GM04503 (cell line): ENCODE results near the gene FZD4.
A peak's percentile ranks its signal among the peaks of the same experiment; 100 is the strongest.
"Not testable (repeated sequence)": the region's sequence is repeated elsewhere in the genome, so short reads cannot be mapped to it uniquely, and the experiment has no call there.

ENCODE experiments used
- DNase-seq: peaks from one replicate; pipeline ENCODE4 v3.0.0-alpha.2; 2012; ENCODE audit warnings: low read depth

FZD4 gene

DNA sequence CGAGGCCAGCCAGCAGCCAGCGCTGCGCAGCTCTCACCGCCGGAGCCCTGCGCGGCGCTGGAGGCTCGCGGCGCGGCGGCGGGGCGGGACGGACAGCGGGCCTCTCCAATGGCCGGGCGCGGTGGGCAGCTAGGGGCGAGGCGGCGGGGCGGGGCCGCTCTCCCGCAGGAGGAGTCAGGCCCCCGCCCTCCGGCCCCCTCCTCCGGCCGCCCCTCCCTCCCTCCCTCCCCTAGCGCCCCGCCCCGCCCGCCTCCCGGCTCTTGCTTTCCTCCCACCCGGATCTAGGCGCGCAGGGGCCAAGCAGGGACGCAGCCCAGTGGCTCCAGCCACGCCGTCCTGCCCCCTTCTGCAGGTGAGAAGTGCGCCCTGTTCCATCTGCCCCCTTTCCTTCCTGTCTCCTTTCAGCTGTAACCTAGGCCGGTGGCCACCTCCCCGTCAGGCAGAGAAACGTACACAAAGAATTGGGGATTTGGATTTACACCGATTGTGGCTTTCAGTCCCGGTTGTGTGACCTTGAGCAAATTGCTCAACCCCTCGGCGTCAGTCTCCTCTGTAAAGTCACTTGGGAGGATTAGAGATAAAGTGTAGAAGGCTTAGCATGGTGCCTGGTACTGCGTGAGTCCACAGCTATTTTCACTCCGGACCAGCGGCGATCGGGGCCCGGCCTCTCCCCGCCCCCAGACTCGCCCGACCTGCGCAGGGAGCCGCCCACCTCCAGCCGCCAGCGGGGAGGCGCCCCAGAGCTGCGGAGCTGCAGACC, at the start of gene FZD4:
FZD4 (minus strand) TSS at position 35 of the 760 bp plus-strand sequence. CDS start 310 bp downstream, outside the sequence.
- DNase-seq: no peak

DNA sequence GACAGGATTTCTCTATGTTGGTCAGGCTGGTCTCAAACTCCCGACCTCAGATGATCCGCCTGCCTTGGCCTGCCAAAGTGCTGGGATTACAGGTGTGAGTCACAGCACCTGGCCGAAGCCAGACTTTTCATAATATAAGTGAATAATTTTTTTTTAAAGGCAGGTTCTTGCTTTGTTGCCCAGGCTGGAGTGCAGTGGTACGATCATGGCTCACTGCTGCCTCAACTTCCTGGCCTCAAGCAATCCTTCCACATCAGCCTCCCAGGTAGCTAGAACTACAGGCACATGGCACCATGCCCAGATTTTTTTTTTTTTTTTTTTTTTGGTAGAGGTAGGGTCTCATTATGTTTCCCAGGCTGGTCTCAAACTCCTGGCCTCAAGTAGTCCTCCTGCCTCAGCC, 49.1 kb upstream of the FZD4 start:
- DNase-seq: not testable (repeated sequence)

DNA sequence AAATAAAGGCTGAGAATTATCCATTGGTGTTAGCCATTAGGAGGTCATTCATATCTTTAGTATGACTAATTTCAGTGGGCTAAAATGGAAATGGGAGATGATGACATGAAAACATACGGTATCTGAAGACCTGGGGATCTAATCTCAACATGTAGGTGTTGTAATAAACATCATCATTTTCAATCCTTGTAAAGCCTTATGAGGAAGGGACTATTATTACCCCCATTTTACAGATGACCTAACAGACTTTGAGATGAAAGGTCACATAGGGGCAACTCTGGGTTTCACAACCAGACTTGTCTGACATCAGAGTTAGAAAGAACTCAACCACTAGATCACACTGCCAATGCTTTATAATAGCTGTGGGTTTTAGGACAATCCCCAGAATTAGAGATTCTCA, 47.7 kb upstream of the FZD4 start:
- DNase-seq: no peak

DNA sequence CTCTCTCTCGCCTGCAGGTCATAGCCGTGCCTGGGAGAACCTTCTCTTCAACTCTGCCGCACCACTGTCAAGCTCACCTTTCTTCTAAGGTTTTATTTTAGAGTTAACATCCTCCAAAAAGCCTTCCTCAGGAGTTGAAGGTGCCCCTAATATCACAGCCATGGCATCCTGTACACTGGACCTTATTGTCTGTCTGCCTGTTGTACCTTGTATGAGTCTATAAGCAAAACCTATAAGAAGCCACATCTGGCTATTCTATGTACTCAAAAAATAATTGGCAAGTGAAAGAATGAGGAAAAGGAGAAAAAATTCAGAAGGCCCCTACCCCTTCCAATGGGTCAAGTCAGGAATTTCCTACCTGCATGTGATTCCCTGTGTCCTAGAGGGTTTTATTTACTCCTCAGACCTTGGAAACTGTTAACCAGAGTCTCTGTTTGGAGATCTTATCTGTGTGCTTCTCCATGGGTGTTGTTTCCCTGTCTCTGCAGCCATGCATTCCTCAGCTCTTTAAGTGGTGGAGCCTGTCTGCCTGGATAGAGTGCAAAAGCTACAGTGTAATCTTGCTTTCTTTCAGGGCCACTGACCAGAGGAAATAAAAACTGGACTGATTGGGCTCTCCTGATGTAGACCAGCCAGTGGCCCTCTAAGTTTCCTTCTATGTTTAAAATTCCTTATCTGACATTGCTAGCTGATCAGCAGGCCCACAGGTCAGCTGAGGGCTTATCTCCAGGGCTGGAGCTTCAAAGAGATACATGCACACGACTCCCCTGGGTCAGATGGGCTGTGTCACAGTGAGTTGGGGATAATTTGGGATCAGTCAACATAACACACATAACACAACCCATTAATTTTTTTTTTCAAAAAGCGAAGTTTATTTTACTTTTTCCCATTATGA, 44.9 kb upstream of the FZD4 start:
- no peak for DNase-seq

DNA sequence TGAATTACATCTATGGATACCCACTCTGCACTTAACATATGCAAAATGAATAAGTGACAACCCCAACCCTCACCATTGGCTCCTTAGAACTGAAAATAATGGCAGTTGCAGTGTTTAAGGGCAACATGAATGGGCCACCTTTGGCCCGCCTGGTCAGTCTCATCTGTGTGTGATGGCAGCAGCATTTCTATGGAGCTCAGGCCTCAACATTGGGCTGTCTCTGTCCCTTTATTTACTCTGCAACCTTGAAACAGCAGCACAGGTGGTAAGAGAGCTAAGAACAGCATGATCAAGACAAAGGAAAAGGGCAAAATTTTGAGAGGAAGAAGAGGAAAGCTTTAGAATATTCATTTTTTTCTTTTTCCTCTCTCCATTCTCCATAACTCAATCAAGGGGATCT, 44.2 kb upstream of the FZD4 start:
- DNase-seq: no peak

DNA sequence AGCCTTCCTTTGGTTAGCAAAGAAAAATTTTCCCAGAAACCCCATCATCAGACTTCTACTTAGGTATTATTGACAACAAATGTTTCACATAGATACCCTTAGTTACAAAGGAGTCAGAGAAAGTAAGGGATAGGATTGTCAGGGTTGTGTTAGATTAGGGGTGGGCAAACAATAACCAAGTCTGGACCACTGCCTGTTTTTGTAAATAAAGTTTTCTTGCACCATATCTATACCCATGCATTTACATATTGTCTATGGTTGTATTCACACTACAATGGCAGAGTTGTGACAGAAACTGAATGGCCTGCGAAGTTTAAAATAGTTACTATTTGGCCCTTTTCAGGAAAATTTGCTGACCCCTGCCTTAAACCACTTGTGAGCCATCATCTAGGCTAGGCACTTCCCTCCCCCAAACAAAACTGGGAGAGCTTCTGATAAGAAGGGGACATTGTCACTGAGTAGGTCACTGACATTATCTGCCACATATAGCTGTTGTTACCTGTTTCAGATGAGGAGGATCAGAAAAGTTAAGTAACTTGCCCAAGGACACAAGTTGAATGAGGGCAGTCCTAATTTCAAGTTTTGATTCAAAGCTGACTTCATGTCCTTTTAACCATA, 41.9 kb upstream of the FZD4 start:
- no peak for DNase-seq

DNA sequence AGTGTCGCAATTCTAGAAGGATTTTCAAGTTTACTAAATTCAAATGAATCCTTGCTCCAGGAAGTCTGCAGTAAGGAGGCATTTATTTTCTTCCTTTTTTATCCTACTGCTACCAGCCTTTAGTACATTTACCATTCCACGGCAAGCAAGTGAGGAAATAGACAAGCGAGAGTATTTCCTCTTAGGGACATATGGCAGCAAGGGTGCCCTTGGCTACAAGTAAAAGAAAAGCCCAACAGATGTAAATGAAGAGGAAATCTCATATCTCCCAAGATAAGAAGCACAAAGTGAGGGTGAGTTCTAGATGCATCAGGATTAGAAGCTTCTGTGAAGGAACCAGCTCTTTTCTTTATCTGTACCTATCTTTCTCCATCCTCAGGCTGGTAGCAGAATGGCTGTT, 37.8 kb upstream of the FZD4 start:
- DNase-seq: no peak

DNA sequence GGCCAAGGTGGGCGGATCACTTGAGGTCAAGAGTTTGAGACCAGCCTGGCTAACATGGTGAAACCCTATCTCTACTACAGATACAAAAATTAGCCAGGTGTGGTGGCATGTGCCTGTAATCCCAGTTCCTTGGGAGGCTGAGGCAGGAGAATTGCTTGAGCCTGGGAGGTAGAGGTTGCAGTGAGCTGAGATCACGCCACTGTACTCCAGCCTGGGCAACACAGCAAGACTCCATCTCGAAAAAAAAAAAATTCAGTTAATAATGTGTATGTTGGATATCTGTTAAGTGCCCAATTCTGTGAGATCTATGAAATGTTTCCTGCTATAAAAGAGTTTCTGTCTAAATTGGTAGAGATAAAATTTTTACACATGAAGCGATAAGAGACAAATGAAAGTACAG, 37.1 kb upstream of the FZD4 start:
- DNase-seq: not testable (repeated sequence)

DNA sequence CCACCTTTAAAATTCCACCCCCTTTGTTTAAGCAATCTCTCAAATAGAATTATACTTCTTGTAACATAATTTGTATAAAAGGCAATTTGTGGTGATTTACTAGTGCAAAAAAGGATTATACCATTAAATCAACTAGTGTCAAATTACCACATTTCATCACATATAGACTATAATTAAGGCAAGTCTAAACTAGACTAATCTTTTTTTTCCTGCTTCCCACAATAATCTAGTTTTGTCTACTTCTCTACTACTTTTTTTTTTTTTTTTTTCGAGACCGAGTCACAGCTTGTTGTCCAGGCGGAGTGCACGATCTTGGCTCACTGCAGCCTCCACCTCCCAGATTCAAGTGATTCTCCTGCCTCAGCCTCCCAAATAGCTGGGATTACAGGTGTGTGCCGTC, 36.1 kb upstream of the FZD4 start:
- DNase-seq: no peak

DNA sequence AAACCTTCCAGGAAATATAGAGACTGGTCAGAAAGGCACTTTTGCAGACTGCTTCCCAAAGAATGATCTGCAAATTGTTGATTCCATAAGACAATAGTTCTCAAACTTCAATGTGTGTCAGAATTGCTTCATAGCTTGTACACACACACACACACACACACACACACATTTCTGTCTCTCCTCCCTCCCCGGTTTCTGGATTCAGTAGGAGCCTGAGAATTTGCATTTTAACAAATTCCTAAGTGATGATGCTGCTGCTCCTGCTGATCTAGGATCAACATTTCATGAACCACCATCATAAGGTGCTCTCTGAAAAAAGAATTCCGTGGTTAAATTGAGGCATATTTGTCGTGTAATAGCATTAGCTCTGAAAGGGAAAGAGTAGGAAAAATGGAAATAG, 35.3 kb upstream of the FZD4 start:
- DNase-seq: peak; percentile 38

DNA sequence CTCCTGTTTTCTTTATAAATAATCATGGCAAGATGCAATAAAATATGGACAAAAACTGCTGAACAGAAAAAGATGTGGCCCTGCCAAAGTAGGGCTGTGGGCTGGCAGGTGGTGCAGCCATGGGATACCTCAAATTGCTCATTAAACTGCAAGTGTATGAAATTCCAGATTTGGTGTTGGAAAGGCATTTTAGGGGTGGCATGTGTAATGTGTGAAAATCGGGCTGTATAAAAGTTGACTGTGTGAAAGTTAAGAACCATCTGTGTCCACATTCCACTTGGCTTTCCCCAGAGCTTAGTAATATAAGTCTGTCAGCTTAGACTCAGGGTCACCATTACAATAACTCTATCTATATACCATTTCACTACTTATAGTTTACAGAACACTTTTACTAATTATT, 34.8 kb upstream of the FZD4 start:
- DNase-seq: no peak

DNA sequence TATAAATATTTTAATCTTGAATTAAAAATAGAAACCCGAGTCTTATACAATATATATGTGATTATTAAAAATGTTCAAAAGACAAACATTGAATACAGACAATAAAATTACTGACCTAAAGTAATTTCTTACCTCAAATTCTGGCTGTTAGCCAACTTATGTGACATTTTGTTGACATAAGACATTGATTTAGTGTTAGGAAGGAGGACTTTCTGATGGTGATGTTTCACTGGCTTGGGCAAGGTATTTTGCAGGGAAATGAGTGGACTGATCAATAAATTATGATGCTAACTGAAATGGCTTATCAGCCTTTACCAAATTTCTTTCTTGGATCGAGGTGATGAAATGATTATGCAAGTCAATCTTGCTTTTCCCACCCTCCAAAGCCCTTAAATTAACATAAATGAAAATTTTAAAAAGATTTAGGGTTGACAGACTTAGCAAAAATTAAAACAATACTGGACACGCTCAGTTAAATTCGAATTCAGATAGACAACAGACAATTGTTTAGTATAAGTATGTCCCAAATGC, 33.2 kb upstream of the FZD4 start:
- no peak for DNase-seq

DNA sequence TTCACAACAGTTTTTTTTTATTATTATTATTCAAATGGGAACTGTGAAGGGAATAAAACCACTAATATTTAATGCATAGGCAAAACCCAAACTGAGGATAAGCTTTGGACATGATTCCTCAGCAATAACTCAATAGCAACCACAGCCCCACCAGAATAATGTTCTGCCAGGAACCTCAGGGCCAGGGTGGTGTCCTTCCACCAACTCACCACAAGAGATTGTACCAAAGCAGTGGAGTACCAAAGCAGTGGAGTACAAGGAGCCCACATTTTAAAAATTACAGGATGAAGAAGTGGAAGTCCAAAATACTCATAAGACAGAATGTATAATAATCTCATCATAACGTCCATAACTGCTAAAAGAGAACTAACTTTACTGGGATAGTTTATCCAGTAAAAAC, 32.5 kb upstream of the FZD4 start:
- no peak for DNase-seq

DNA sequence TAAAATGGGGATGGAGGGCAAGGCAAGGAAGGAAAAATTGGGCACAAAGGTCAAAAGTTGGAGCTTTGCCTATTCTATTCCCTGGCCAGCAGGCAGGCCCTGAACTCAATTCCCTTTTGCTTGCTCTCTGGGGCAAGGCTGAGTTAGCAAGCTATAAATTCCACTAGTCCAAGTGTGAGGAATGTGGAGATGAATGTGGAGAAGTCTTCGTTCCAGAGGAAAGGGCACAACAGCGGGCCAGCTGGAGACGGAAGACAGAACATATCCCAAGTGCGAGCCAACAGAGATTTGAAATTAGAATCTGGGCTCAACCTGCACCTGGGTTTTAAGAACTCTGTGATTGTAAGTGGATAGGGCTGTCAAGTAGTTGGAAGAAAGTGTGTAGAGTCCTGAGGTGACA, 29.5 kb upstream of the FZD4 start:
- DNase-seq: no peak

DNA sequence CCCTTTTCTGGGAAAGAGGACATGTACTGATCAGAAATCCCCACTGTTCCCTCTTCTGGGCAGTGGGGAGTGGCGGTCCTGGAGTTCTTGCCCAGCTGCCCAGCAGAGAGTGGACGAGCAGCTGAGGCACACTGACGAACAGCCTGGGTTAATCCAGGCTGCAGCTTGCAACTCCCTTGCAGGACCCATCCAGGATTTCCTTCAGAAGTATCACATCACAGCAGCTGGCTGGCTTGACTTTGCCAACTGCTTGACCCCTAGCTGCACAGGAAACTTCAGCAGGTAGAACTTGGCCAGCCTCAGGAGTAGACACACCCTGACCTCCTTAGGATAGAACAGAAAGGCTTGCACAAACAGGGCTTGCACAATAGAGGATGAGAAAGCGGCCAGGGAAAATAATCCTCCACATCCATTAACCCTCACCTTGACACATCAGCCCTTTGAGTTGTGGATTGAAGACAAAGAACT, 27.9 kb upstream of the FZD4 start:
- DNase-seq: no peak

DNA sequence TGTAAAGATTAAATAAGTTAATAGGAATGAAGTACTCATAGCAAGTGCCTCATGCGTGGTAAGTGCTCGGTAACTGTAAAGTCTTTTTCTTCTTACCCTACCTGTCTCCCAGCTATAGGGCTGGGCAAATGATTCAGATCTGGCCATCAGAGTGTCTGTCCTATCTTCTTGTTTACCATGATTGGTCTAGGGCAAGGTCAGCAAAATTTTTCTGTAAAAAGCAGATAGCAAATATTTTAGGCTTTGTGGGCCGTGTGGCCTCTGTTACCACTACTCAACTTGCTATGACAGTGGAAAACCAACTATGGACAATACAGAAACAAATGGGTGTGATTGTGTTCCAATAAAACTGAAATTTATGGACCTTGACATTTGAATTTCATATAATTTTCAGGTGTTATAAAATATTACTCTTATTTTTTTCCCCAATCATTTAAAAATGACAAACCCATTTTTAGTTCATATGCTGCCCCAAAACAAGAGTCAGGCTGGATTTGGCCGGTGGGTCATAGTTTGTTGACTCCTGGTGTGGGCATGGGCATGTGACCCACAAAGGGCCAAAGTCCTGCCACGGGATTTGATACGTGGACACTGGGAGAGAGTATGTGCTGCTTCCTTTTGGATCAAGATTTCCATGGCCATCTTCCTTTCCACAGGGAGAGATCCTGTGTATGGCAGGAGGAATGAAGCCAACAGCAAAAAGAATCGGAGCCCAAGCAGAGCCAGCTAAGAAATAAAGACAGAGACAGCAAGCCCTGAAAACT, 26.8 kb upstream of the FZD4 start:
- no peak for DNase-seq

DNA sequence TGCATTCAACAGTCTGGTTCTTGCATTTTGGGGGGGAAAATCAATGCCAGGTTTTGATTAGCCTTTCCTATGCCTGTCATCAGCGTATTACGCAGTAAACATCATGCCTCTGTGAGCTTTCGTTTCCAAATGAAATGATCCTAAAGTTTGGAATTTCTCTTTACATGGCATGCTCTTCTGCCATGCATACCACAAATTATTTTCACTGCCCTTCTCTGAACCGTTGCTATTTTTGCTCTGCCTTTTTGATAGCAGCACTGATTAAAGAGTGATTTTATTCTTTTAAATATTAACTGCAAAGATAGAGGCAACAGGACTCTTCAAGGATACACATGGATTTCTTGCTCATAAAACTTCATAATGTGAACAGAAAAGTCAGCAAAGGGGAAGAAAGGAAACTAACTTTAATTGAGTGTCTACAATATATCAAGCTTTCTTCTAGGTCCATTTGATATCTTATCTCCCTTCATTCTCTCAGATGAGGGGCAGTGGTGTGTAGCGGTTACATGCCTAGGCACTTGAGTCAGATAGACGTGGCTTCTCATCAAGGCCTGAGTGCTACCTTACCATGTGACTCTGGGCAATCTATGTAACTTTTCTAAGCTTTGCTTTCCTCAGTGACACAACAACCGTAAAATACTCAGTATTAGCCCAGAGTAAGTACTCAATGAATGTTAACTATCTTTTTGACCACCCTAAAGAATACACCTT, 25.0 kb upstream of the FZD4 start:
- DNase-seq: no peak

DNA sequence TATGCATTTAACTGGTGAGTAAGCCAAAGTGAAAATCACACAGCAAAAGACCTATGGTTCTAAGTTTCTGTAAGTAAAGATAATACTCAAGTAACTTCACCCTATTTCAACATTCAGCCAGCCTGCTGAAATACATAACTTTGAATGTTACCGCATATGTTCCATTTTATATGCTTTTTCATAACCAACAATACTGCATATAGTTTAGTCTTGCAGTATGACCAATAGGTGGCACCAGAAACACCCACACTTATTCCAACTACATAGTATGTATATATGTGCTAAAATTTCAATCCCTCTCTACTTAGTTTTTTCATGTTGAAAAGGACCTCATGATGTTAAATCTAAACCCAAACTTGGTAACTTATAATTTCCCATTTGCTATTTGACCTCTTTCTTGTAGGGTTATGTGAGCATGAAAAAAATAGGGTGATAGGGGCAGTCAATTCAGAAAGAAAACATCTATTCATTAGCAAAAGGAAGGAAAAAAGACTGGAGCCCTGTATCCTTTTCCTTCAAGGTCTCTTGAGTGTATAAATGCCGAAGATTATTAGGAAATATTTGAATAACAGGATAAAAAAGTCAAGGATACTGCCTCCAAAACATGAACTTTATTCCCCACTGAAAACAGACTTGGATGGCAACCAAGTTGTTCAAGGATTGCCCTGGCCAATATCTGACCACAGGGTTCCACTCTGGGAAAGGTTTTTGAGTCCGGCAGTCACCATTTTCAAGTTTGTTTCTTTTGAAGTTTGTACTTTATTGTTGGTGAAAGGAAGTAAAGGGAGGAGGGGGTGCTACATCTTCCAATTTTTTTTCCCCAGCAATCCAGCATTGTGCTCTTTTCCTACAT, 23.8 kb upstream of the FZD4 start:
- DNase-seq: no peak

DNA sequence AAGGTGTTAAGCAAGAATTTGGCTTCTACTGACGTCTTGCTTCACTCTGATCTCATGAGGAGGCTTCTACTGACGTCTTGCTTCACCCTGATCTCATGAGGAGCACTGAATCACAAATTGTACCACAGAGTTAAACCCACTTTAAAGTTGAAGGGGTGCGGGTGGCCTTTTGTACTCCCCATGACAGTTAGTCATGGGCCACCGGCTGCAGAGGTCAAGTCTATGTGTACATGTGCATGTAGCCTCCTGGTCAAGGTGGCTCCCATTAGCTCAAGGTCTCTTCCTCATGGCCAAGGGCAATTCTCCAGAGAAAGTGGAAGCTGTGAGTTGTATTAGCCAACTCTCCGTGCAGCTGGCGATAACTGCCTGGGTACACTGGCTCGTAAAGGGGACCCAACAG, 23.1 kb upstream of the FZD4 start:
- DNase-seq: no peak

DNA sequence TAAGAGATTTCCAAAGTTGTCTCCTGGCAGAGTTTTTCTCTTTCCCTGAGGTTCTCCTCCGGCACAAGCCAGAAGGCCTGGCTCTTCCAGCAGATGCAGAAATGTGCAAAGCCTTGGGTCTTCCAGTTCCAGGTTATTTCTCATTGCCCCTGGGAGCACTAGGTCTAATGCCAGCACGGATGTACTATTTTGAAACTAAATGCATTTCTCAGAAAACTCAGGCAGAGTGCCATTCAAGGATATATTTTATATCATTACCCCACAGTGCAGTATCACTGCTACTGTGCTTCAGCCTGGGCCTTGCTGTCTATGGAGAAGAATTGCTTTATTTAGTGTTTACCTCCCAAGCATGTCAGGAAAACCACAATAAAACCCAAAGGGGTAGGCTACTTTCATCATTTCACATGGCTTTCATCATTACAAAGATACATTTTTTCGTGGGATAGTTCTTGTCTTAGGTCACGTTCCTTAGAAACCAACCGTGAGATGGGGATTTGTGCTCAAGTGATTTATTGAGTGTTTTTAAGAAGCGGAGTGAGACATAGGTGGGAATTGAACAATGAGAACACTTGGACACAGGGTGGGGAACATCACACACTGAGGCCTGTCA, 22.4 kb upstream of the FZD4 start:
- DNase-seq: no peak
